Astrocyte (in vitro differentiated cells and primary cell): ENCODE measurements around the gene UBXN7. TPM values are rescaled to one million over a fixed set of nuclear protein-coding genes. Genes with fewer than 3 reads are reported as not detected.
"Not testable (repeated sequence)": the region's sequence is repeated elsewhere in the genome, so short reads cannot be mapped to it uniquely, and the experiment has no call there.

Experiments
- DNase-seq: peaks from one replicate; pipeline ENCODE4 v3.0.0-alpha.2; 2010; ENCODE audit warnings: low read depth
- FAIRE-seq: peaks from 2 replicates; lab custom pipeline; 2011; peaks lifted over from hg19 to GRCh38; lab: Jason Lieb, UNC
- H2AFZ ChIP-seq: 2 replicates; pipeline ENCODE4 v1.6.0; 2012; ENCODE audit warnings: low read depth, low read length, inconsistent platforms
- H3K27ac ChIP-seq: 2 replicates; pipeline ENCODE4 v1.5.1; 2011; ENCODE audit warnings: low read depth, low read length, inconsistent platforms
- H3K27me3 ChIP-seq: 2 replicates; pipeline ENCODE4 v1.6.0; 2011; ENCODE audit warnings: low read length, inconsistent platforms; ENCODE audit not compliant: insufficient read depth
- H3K36me3 ChIP-seq: 2 replicates; pipeline ENCODE4 v1.5.1; 2011; ENCODE audit warnings: low read length, inconsistent platforms; ENCODE audit not compliant: insufficient read depth
- H3K4me1 ChIP-seq: 2 replicates; pipeline ENCODE4 v1.5.1; 2011; ENCODE audit warnings: low read length, inconsistent platforms; ENCODE audit not compliant: insufficient read depth
- H3K4me2 ChIP-seq: 2 replicates; pipeline ENCODE4 v1.6.0; 2012; ENCODE audit warnings: low read length, inconsistent platforms
- H3K4me3 ChIP-seq: 2 replicates; pipeline ENCODE4 v1.5.1; 2011; ENCODE audit warnings: low read depth, mild to moderate bottlenecking, low read length, inconsistent platforms; ENCODE audit not compliant: insufficient read depth
- H3K79me2 ChIP-seq: 2 replicates; pipeline ENCODE4 v1.6.0; 2012; ENCODE audit warnings: mild to moderate bottlenecking, low read length, inconsistent platforms; ENCODE audit not compliant: insufficient read depth
- H3K9ac ChIP-seq: 2 replicates; pipeline ENCODE4 v1.6.0; 2012; ENCODE audit warnings: mild to moderate bottlenecking, low read length, inconsistent platforms
- H3K9me3 ChIP-seq: 2 replicates; pipeline ENCODE4 v1.5.1; 2012; ENCODE audit warnings: low read depth, mild to moderate bottlenecking, low read length, inconsistent platforms; ENCODE audit not compliant: insufficient read depth
- H4K20me1 ChIP-seq: 2 replicates; pipeline ENCODE4 v1.6.0; 2012; ENCODE audit warnings: low read length, inconsistent platforms; ENCODE audit not compliant: insufficient read depth
- H3K27ac Mint-ChIP-seq: one replicate; pipeline ENCODE4 v1.8.0; 2021; ENCODE audit warnings: mild to moderate bottlenecking, mixed read lengths; ENCODE audit not compliant: unreplicated experiment
- H3K27me3 Mint-ChIP-seq: one replicate; pipeline ENCODE4 v1.8.0; 2021; ENCODE audit warnings: low read depth, mixed read lengths; ENCODE audit not compliant: unreplicated experiment
- H3K36me3 Mint-ChIP-seq: one replicate; pipeline ENCODE4 v1.8.0; 2021; ENCODE audit warnings: low read depth, mixed read lengths; ENCODE audit not compliant: unreplicated experiment
- H3K4me1 Mint-ChIP-seq: one replicate; pipeline ENCODE4 v1.8.0; 2021; ENCODE audit warnings: low read depth, mixed read lengths; ENCODE audit not compliant: unreplicated experiment
- H3K4me3 Mint-ChIP-seq: one replicate; pipeline ENCODE4 v1.8.0; 2021; ENCODE audit warnings: mild to moderate bottlenecking, moderate library complexity, mixed read lengths; ENCODE audit not compliant: unreplicated experiment
- H3K9me3 Mint-ChIP-seq: one replicate; pipeline ENCODE4 v1.8.0; 2021; ENCODE audit warnings: mild to moderate bottlenecking, mixed read lengths; ENCODE audit not compliant: unreplicated experiment
- CTCF ChIP-seq: IDR thresholded peaks from 2 replicates; pipeline ENCODE4 v1.5.1; 2011; ENCODE audit warnings: low read depth, mild to moderate bottlenecking, inconsistent platforms, low read length, moderate library complexity; ENCODE audit not compliant: insufficient read depth
- EZH2 ChIP-seq: IDR thresholded peaks from 2 replicates; pipeline ENCODE4 v1.6.1; 2012; ENCODE audit warnings: mild to moderate bottlenecking, low read length, inconsistent platforms; ENCODE audit not compliant: insufficient read depth
- total RNA-seq: library from RNA; stranded (reverse); gene quantifications from 2 replicates; pipeline ENCODE4 v1.2.1, GENCODE V29; 2021

Gene UBXN7
- total RNA-seq, 1 donor from 2014 or later, result 90.9 TPM

- TF ChIP-seq CTCF (no peak), EZH2 (no peak)
- no peak overlapping the region for H3K9ac ChIP-seq
- no peak overlapping the region for H2AFZ ChIP-seq
- DNase-seq (no peak), FAIRE-seq (no peak)
- peaks cover 24% of the 10 kb centered on the region for H3K79me2 ChIP-seq
- H3K4me2 ChIP-seq, result no peak overlapping the region
- no peak overlapping the region for H3K27ac Mint-ChIP-seq
- peaks cover 4% of the 10 kb centered on the region for H3K4me1 Mint-ChIP-seq
- peaks cover 43% of the 10 kb centered on the region for H3K36me3 ChIP-seq
- H3K27me3 Mint-ChIP-seq, result no peaks in the 10 kb centered on the region
- H3K4me3 Mint-ChIP-seq, result no peak overlapping the region
- H3K4me3 ChIP-seq, result no peak overlapping the region
- H3K36me3 Mint-ChIP-seq, result peaks cover 7% of the 10 kb centered on the region
- H3K4me1 ChIP-seq, result no peaks in the 10 kb centered on the region
- H3K27ac ChIP-seq, result no peak overlapping the region
- no peaks in the 10 kb centered on the region for H3K9me3 Mint-ChIP-seq
- no peaks in the 10 kb centered on the region for H3K9me3 ChIP-seq
- no peaks in the 10 kb centered on the region for H3K27me3 ChIP-seq
- peaks cover 24% of the 10 kb centered on the region for H4K20me1 ChIP-seq
Observed at GRCh38 chr3:196472286-196472685, 40.1 kb upstream of the UBXN7 start.

- H3K9me3 Mint-ChIP-seq, result no peaks in the 10 kb centered on the region
- DNase-seq, result peak; percentile 9
- TF ChIP-seq EZH2 (no peak), CTCF (no peak)
- no peak overlapping the region for H3K4me3 Mint-ChIP-seq
- Histone ChIP-seq H3K79me2 (peaks cover 24% of the 10 kb centered on the region), H3K36me3 (peaks cover 38% of the 10 kb centered on the region), H3K27ac (no peak overlapping the region), H3K4me1 (no peaks in the 10 kb centered on the region), H2AFZ (no peak overlapping the region), H3K9ac (no peak overlapping the region), H3K27me3 (no peaks in the 10 kb centered on the region), H3K9me3 (no peaks in the 10 kb centered on the region), H3K4me3 (no peak overlapping the region), H4K20me1 (peaks cover 24% of the 10 kb centered on the region), H3K4me2 (no peak overlapping the region)
- no peaks in the 10 kb centered on the region for H3K27me3 Mint-ChIP-seq
- peak overlapping the region; percentile 9 for H3K27ac Mint-ChIP-seq
- H3K36me3 Mint-ChIP-seq, result peaks cover 7% of the 10 kb centered on the region
- no peak for FAIRE-seq
- peaks cover 4% of the 10 kb centered on the region for H3K4me1 Mint-ChIP-seq
Observed at GRCh38 chr3:196471551-196471950, 39.3 kb upstream of the UBXN7 start.

- peaks cover 24% of the 10 kb centered on the region for H4K20me1 ChIP-seq
- H3K9me3 Mint-ChIP-seq, H3K36me3 Mint-ChIP-seq, H3K27ac ChIP-seq, H3K4me3 ChIP-seq, H2AFZ ChIP-seq, H3K27ac Mint-ChIP-seq, H3K9me3 ChIP-seq, H3K9ac ChIP-seq, DNase-seq, H3K4me1 ChIP-seq, FAIRE-seq, H3K27me3 ChIP-seq, H3K4me2 ChIP-seq, H3K27me3 Mint-ChIP-seq, H3K4me3 Mint-ChIP-seq, H3K4me1 Mint-ChIP-seq: not testable (repeated sequence)
- peaks cover 34% of the 10 kb centered on the region for H3K36me3 ChIP-seq
- peaks cover 24% of the 10 kb centered on the region for H3K79me2 ChIP-seq
Observed at GRCh38 chr3:196470182-196470581, 38.0 kb upstream of the UBXN7 start.
